GM21423 (cell line): ENCODE measurements around the gene NACA2.
"Not testable (repeated sequence)": the region's sequence is repeated elsewhere in the genome, so short reads cannot be mapped to it uniquely, and the experiment has no call there.

Experiments used
- ATAC-seq: cut with Tn5 transposase; IDR thresholded peaks from one replicate; pipeline ENCODE4 v1.9.1; 2021; ENCODE audit warnings: mild to moderate bottlenecking, moderate library complexity; ENCODE audit not compliant: unreplicated experiment

Gene NACA2

DNA sequence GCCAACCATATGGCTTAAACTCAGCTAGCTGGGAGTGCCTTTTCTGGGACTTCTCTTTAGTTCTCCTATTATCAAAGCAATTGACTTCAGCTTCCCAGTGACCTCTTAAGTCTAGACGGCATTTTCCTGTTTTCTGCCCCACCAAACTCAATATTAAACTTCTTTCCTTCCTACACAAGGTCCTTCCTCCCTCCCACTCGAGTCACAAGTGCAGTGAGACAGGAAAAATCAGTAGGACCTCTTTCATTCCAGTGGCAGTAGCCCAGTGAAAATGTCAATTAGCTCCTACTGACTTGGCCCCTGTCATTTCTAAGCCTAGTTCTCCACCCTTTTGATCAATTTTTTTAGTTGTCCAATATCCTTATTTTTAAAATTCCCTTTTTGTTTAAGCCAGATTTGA lies 9.6 kb upstream of the NACA2 start:
- ATAC-seq, result no peak

DNA sequence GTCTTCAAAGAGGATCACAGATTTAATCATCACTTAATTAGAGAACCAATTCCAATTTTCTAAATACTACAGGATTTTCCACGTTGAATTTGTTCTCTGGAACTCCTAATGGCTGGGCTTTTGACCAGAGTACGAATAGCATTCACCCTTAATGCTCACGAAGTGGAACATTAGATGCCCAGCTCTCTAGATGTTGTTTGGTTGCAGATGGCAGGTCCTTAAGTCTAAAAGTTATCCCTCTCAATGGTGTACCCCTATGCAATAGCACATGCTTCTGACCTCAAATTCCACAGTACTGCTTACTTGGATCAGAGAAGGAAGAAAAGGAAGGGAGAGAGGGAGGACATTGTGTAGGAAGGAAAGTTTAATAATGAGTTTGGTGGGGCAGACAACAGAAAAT lies 8.6 kb upstream of the NACA2 start:
- no peak for ATAC-seq

DNA sequence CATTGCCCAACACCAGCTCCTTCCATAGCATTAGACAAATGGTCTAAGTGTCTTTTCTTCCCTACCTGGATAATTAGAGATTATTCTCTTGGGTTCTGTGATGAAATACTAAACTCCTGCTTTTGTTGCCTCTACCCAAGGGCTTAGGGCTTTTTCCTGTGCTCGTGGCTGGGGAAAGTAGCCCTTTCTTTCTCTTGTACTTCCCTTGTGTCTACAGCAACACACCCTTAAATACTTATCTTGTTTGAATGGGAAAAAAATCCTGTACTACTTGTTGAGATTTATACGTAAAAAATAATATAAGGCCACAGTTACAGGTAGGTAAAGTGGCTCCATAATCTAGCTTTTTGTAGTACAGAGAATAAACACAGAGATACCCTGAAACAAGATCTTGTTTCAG lies 7.0 kb upstream of the NACA2 start:
- ATAC-seq, result no peak

DNA sequence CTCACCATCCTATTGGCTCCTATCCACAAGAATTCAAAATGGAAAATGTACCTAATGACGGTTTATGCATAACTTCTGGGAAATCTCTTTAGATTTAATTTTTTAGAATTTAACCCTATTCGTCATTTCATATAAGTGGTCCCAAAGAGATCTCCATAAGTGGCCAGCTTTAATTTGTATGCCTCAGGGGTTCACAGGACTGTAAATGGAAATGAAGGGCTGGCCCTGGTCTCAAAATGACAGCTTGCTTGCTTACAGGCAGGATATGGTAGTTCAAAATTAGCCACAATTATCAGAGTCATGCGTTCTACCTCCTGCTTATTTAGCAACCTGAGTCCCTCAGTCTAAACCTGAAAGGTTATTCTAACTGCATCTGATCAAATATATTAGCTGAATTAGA lies 6.6 kb upstream of the NACA2 start:
- ATAC-seq, result no peak

DNA sequence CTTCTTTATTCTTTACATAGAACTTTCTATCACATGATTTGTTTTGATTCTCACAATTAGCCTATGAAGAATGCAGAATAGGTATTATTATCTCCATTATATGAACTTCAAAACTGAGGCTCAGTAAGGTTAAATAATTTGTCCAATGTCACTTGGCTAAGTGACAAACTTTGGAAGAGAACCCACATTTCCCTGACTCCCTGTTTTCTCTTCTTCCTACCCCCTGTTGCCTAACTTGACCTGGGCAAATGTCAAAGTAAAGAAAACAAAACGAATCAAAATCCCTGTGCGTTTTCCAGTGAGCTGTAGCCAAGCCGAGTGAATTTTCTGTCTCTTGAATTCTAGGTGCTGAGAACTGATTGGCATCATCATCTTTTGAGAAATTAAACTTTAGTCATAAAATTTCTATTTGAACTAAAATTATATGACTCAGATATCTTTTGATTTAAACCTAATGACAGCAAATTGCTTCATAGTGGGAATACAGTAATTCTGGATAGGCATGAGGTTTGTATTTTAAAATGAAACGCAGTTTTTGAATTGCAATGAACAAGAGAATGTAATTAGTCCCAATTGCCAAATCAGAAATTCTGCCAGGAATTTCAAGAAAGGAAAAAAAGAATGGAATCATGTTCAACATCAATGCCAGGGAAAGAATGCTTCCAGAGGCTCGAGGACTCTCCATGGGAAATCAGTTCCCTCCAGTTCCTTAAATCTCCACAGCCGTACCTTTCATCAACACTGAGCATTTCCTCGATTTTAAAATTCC lies 4.6 kb upstream of the NACA2 start:
- ATAC-seq, result no peak

DNA sequence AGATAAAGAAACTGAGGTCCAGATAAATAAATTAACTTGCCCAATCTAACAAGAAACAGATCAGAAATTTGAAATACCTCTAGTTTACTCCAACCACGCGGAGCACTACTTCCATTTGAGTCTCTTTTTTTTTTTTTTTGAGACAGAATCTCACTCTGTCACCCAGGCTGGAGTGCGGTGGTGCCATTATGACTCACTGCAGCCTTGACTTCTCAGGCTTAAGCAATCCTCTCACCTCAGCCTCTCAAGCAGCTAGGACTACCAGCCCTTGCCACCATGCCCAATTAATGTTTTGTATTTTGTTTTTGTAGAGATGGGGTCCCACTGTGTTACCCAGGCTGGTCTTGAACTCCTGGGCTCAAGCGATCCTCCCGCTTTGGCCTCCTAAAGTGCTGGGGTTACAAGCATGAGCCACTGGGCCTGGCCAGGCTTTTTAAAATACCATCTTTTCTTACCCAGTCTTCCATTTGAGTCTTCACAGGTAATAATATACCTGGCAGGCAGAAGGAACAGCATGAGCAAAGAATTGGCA lies 3.3 kb upstream of the NACA2 start:
- ATAC-seq, result no peak

DNA sequence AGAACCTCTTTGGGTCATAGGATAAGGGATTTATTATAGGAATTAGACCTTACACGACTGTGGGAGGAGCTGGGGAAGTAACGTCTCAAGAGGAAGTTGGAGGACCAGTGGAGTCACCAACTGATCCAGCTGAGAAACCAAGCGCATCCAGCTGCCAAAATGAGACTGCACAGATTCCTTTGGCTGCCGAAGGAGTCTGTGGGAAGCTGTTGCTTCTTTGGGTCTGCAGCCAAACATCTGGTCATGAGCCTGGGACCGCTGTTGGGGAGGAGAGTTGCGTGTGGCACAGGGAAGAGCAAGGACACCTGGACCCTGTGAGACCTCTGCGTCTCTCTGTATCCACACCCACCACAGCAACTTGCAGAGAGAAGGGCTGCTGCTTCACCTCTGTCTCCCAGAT lies 2.4 kb upstream of the NACA2 start:
- ATAC-seq, result no peak

DNA sequence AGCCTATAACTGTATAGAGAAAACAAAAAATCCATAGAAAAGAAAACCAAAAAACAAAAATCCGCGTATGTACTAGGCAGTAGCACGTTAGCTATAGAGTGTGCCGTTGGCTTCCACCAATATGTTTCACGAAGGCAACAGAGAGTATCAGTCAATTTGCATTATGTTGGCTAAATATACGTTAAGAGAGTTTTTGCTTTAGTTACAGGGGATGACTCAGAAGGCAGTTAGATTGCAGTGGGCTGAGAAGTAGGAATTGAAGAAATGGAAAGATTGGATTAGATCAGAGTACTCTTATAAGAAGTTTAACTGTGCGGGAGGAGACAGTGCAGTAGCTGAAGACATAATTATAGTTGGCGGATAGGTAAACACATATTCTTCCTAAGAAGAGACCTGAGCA lies 911 bp upstream of the NACA2 start:
- ATAC-seq, result no peak

DNA sequence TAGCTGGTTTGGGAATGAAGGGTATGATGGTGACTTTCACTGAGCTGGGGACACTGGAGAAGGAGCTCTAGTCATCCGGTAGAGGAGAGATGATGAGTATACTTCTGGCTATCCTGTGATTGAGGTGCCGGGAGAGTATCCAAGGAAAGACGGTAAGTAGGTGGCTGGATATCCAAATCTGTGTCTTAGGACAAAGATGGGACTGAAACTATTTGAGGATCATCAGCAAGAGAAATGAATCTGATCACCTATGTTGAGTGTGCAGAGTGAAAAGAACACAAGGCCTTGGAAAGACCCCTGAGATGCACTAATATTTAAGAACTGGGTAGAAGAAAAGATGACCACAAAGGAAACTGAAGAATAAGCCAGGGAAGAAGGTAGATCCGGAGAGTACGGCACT lies 1.0 kb downstream of the NACA2 start:
- no peak for ATAC-seq

DNA sequence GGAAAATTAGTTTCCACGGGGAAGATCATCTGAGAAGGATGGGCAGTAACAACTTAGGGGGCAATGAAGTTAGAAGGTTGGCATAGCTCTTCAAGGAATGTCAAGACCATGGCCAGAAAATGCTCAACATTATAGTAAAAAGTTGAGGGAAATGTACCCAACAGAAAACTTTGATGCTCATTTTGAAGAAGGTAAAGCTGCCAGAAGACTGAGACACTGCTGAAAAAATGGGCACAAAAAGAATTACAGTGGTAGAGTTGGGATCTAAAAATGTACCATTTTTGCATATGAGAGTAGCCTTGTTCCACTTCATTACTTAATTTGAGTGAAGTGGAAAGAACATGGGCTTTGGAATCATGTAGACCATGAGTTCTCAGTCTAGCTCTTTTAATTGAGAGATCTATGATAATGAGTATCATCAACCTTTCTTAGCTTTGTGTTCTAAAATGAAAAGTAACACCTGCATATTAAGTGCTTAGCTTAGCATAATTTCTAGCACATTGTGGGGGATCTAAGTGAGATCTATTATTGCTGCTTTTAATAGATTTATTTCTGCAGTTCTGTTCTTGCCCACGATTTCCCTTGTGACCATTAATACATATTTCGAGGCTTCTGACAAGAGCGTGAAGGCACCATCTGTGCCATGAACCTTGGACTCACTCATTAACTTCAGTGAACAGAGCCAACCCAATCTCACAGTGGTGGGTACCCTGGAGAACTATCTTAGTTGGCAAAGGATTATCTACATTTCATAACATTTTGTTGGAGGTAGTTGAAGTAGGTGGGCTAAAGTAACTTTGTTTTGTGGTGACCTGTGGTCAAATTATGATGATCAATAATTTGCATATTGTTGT lies 3.0 kb downstream of the NACA2 start:
- ATAC-seq, result no peak

DNA sequence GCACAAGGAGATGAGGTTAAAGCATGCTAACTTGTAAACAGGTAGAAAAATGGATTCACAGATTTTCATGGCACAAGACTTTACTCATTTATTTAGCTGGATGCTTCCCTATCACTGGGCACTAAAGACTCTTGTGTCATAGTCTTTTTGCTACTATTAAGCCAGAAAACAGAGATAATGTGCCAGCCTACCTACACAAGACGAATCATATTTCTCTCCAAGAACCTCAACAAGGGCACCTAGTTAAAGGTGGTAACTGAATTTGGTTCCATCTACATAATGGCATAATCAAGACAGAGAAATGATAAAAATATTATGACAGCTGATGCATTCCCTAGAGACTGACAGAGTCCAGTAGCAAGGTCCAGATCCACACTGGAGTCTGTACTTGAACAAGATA lies 3.8 kb downstream of the NACA2 start:
- no peak for ATAC-seq

DNA sequence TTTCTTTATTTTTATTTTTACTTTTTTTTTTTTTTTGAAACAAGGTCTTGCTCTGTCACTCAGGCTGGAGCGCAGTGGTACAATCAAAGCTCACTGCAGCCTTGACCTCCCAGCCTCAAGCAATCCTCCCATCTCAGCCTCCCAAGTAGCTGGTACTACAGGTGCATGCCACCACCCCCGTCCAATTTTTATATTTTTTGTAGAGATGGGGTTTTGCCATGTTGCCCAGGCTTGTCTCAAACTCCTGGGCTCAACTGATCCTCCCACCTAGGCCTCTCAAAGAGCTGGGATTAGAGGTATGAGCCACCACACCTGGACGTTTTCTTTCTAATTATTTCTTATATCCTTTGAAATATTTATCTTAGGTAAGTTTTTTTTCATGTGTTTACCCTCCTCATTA lies 4.4 kb downstream of the NACA2 start:
- not testable (repeated sequence) for ATAC-seq

DNA sequence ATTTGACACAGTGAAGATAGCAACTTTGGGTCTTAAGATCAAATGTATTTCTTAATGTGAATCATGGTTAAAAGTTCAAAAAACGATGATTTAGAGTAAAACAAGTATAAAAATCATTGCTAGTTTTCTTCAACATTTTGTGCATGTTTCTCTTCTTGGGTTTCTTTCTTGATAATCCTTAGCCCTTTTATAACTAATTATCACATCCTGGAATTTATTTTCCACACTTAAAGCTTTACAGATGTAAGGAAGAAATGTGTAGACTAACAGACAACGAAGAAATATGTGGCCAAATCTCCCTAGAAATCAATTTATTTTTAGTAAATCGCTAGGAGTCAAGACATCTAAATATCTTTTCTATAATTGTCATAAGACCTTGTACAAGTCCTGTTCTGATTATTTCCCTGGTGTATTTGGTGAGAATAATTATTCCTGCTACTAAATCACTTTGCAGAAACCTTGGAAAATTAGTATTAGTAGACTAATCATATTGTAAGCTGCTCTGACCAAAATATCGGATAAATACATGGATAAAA lies 4.9 kb downstream of the NACA2 start:
- no peak for ATAC-seq

DNA sequence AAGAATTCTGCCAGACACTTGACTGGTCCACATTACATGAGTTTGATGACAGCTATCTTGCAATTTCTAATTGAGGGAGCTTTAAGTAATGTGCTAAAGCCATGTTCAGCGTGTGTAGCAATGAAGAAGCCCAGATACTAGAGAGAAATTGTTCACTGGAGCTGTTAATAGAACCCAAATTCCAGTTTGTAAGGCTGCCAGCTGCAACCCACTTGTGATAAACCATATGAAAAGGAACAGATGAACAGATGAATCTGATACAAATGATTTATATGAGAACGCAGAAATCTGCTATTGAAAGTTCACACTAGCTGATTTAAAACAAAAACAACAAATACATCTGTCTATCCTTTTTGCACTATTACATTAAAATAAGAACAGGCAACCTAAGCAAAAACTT lies 6.2 kb downstream of the NACA2 start:
- ATAC-seq, result no peak

DNA sequence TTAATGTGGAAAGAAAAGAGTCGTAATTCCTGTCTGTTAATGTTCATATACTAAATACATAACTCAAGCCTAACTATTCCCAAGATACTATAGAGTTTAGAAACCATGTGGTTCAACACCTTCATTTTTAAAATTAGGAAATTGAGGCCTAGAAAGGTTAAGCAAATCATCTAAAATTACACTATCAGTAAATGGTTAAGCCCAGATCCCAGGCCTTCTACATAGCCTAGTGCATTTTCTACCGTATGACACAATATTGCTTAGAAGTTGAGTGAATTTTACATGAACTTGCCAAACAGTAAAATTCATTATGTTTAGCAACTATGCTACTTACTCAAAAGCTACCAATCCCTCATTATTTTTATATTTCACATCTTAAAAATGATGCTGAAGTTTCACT lies 6.8 kb downstream of the NACA2 start:
- no peak for ATAC-seq

DNA sequence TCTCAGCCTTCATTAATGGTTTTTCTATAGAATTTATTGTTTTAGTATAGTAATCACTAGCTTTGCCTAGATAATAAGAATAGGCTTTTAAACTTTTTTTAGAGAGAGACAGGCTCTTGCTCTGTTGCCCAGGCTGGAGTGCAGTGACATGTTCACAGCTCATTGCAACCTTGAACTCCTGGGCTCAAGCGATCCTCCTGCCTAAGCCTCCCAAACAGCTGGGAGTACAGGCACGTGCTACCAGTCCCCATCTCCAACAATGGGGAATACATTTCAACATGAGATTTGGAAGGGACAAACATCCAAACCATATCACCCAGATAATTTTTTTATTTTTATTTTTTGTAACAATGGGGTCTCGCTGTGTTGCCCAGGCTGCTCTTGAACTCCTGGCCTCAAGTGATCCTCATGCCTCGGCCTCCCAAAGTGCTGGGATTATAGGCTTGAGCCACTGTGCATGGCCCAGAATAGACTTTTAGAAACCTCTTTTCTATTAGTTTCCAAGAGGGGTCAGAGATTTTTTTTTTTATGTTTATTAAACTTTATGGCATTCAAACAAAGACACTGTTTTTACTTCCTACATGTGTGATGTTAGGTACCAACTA lies 7.3 kb downstream of the NACA2 start:
- no peak for ATAC-seq

DNA sequence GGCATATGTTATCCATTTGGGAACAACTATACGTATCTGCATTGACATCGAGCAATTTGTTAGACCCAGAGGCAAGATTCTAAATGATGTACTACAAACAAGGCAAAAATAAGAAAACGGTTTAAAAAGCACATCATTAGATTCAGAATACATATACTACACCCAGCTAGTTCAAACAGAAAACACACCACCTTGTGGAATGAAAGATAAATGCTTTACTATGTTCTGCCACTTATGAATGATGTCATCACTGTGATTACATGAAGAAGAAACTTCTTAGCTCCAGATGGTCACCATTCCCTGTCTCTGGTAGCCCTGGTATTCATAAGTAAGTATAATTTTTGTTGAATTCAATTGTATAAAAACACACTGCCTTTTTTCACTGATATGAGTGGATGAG lies 7.8 kb downstream of the NACA2 start:
- peak; percentile 48 for ATAC-seq

DNA sequence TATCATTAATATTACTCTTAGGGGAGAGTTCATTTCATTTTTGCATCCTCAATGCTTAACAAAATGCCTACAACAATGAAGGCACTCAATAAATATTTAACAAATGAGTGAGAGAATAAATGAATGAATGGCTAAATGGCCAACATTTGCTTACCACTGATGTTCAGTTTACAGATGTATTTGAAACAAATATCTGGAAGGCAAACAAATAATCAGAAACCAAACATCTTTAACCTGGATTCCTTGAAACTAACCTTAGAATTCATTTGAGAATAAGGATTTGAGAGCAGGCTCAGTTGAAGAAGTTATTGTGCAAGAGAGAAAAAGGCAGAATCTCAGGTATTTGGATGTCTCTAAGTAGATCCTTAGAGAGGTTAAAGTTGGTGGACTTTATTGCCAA lies 8.4 kb downstream of the NACA2 start:
- no peak for ATAC-seq

DNA sequence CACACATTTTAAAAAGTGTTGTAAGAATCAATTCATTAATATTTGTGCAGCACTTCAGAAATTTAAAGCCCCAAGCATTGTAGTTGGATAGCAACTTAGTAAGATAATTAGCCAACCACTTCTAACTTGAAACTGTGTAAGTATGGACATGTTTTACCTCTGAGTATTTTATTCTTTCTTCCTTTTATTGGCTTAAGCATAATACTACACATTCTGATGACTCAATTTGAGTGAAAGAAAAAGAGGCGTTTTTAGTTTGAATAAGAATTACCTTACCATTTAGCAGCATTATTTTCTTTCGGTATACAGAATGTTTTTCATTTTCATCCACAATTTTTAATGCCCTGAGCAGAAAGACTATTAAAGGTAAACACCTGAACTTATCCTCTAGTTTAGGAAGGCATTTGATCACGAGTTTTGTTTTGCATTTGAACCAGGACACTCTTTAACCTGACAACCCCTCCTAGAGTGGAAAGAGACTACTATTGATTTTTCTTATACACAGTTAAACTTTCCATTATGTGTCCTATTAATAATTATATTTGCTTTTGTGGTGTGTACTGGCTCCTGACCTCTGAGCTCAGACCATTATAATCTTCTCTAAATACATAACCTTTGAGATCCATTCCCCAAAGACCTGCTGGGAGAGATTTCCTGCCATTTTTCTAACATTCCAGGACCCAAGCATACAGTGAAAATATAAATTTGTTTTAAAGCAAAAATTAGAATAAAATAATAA lies 9.2 kb downstream of the NACA2 start:
- no peak for ATAC-seq

DNA sequence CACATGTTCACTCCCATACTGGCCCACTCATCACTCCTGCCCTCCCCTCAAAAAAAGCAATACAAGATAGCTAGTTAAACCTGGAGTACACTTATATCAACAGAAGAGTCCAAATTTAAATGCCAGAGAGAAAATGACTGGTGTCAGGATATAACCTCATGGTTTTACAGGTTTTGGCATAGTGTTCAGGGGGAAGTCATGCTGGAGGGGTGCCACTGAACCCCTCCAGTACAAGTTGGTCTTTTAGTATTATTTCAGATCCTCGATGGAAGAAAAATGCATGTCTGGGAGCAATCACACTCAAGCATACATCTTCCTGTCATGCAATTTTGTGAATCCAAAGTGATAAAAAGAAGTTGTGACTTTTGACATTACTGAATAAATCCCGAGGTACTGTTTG lies 10.5 kb downstream of the NACA2 start:
- ATAC-seq, result no peak

DNA sequence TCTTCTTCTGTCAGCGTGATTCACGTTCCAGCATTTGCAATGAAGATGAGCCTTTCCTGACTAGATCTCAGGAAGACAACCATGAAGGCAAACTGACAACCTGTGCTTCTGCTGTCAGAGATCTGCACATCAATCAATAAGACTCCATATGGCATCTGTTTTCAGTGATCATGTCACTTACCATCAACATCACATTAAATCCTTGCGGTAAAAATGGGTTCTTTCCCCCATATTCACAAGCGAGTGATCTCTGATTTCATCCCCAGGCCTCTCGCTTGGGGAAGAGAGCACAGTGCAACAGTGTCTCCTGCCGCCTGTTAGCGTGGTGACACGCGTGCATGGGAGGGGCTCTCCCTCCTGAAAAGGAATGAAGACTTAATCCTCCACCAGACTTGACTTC lies 11.1 kb downstream of the NACA2 start:
- no peak for ATAC-seq
